Measurements from ENCODE around the gene GRAP2.
A peak's percentile ranks its signal among the peaks of the same experiment; 100 is the strongest.

The GRAP2 gene

GRCh38 chr22:40015358-40015976 is 114.6 kb downstream of the GRAP2 start:
- no peak for DNase-seq

GRCh38 chr22:40018051-40018450 is 117.2 kb downstream of the GRAP2 start:
- no peak for ATAC-seq
- DNase-seq: no peak

More at GRCh38 chr22:40015358-40015976, 114.6 kb downstream of the GRAP2 start:
- no peak for ATAC-seq

- ATAC-seq (no peak), DNase-seq (no peak)
These were observed 118.2 kb downstream of the GRAP2 start for GRCh38 chr22:40019100-40019499.

DNA sequence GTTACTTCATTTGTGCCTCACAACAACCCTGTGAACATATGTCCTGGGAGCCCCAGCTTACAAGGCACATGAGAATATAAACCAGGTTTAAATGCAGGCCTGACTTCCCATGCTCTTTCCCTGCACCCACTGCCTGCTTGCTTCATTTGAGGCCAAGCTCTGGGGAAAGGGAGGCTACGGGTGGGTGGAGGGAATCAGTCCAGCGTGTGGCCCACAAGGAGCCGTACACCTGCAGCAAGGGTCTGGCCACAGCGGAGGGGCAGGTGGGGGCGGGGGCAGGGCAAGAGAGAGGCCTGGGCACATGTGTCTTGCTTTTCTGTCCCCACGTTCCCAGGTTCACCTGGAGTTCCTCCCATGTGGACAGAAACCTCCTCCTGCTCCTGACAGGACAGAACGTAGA is 120.1 kb downstream of the GRAP2 start:
- no peak for ATAC-seq
- DNase-seq: no peak

GRCh38 chr22:40021401-40022000 is 120.6 kb downstream of the GRAP2 start:
- DNase-seq: no peak
- no peak for ATAC-seq

DNA sequence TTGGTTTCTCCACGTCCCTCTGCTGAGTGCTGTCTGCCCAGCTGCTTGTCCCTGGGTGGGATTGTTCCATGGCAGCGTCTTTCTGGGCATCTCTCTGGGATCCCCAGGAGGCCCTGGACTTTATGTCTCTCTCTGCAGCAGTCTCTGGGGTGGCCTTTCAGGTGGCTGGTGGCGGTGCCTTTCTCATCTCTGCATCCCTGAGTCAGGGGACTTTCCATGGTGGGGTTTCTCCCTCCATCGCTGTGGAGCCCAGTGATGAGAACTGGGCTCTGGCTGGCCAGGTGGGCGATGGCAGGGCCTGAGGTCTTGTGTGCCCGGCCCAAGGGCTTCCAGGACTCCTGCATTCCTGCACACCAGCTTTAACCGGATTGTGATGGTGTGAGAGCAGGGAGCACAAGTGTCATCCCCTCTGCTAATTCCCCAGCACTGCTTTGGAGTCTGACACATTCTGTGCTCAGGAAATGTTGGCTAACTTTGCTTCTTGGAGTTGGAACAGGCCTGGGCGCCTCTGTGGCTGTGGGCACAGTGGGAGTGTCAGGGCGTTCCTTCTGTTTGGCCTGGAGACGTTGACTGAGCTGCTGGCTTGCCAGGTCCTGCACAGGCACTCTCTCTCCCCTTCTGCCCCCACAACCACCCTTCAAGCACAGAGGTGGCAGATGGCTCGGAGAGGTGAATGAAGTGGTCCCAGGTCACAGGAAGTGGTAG is 121.8 kb downstream of the GRAP2 start:
- ATAC-seq: peak; percentile 29

More for the DNA sequence above, 121.8 kb downstream of the GRAP2 start:
- DNase-seq: no peak

Measured in stimulated activated naive CD8-positive, alpha-beta T cell treated with anti-CD3 and anti-CD28 coated beads, Interleukin-15, Interleukin-2, amounts not matched to agents 100 U/mL and 50 U/mL, for 24 hours (primary cell).